Omental fat pad (tissue), 4 donors: ENCODE results near the gene GRIP2. TPM values are rescaled to one million over a fixed set of nuclear protein-coding genes. Genes with fewer than 3 reads are reported as not detected.
A peak's percentile ranks its signal among the peaks of the same experiment; 100 is the strongest.

Source experiments
- ATAC-seq: fragments of 150-250 bp; one replicate; pipeline ENCODE4 v1.9.1; 2016; ENCODE audit warnings: mild to moderate bottlenecking, moderate library complexity; ENCODE audit not compliant: low FRiP score
- DNase-seq: peaks from one replicate; pipeline ENCODE4 v3.0.0-alpha.2; 2019; ENCODE audit warnings: low spot score
- total RNA-seq, 4 donors: library from RNA; depleted of rRNA; stranded (reverse); fragments of >200 nt; gene quantifications; one replicate each; pipeline ENCODE4 v1.1.0, GENCODE V29; 2016
- TF ChIP-seq, protein P1 (sequence below), 3 donors: fragments of 450-650 bp; IDR thresholded peaks; one replicate each; pipeline ENCODE4 v1.5.1; 2016 to 2017; ENCODE audit warnings: antibody characterized with exemption in 3 of 3, mild to moderate bottlenecking in 3 of 3, moderate library complexity in 2 of 3

GRIP2 gene
- total RNA-seq, 4 donors from 2014 or later = 0.69 to 2.6 (median 1.2) TPM

- TF ChIP-seq, protein P1, sequence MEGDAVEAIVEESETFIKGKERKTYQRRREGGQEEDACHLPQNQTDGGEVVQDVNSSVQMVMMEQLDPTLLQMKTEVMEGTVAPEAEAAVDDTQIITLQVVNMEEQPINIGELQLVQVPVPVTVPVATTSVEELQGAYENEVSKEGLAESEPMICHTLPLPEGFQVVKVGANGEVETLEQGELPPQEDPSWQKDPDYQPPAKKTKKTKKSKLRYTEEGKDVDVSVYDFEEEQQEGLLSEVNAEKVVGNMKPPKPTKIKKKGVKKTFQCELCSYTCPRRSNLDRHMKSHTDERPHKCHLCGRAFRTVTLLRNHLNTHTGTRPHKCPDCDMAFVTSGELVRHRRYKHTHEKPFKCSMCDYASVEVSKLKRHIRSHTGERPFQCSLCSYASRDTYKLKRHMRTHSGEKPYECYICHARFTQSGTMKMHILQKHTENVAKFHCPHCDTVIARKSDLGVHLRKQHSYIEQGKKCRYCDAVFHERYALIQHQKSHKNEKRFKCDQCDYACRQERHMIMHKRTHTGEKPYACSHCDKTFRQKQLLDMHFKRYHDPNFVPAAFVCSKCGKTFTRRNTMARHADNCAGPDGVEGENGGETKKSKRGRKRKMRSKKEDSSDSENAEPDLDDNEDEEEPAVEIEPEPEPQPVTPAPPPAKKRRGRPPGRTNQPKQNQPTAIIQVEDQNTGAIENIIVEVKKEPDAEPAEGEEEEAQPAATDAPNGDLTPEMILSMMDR (IDR thresholded peaks at IDR 0.05) = no peak
- ATAC-seq = no peak
- no peak for DNase-seq
Measured at GRCh38 chr3:14528081-14528480, 12.1 kb downstream of the GRIP2 start.

GRCh38 chr3:14525685-14526631 is 14.2 kb downstream of the GRIP2 start:
- no peak for DNase-seq
- ATAC-seq = peak; percentile 70

GRCh38 chr3:14524920-14525660 is 15.1 kb downstream of the GRIP2 start:
- ATAC-seq = no peak
- no peak for DNase-seq
- TF ChIP-seq, protein P1 (IDR thresholded peaks at IDR 0.05) = no peak

More at GRCh38 chr3:14525685-14526631, 14.2 kb downstream of the GRIP2 start:
- TF ChIP-seq, protein P1 (IDR thresholded peaks at IDR 0.05) = no peak

DNA sequence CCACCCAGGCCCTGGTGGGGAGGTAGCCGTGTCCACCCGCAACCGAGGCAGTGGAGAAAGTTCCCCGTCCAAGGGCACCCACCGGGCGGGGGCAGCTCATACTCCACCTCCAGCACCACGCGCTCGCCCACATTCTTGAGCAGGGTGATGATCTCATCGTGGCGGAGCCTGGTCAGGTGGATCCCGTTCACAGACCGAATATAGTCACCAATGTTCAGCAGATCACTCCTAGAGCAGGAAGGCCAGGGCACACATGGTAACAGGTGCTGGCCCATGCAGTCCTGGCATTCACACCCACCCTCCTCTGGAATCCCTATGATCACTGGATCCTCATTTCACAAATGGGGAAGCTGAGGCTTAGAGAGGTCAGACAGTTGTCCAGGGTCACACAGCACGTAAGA is 15.8 kb downstream of the GRIP2 start:
- ATAC-seq = peak; percentile 72
- TF ChIP-seq, protein P1 (IDR thresholded peaks at IDR 0.05) = no peak

DNA sequence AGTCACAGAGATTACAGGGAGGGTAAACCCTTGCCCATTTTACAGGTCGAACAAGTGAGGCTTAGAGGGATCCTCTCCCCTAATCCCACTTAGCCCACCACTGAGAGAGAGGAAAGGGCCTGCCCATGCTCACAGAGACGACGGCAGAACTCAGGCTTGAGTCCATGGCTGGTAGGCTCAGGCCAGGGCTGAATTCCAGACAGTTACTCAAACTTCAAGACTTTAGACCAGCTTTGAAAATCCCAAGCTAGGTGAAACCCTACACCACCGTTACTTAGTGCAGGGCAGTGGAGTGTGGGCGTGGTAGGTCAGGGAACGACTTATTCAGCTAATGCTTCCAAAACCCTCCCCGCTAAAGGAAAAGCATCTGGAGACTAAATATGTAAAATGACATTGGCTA is 16.4 kb downstream of the GRIP2 start:
- TF ChIP-seq, protein P1 (IDR thresholded peaks at IDR 0.05) = no peak
- ATAC-seq (peak; percentile 80), DNase-seq (no peak)

More for the DNA sequence above, 15.8 kb downstream of the GRIP2 start:
- DNase-seq = no peak

DNA sequence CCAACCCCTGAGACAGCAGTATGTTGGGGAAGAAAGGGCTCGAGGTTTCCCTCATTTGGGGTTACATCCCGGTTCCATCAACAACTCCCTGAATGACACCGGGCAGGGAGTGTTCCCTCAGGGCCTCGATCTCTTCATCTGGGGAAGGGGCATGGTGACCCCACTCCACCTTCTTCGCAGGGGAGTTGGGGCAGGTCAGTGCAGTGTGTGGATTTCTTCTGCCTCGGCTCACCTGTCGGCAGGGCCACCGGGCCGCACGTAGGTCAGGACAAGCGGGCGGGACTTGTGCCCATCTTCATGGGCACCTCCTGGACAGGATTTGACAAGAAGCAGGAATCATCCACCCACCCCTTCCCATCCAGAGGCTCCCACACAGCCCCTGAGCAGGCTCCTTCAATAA is 17.4 kb downstream of the GRIP2 start:
- TF ChIP-seq, protein P1 (IDR thresholded peaks at IDR 0.05) = no peak
- ATAC-seq = no peak
- DNase-seq = no peak
